22Rv1 (cell line): ENCODE measurements around the gene AURKAIP1.

Source experiments
- ZFX ChIP-seq: fragments of 450-650 bp; IDR thresholded peaks from 2 replicates; pipeline ENCODE4 v1.6.1; 2017; ENCODE audit warnings: antibody characterized with exemption, borderline replicate concordance
- TF ChIP-seq, protein P1 (sequence below): fragments of 450-650 bp; IDR thresholded peaks from 2 replicates; pipeline ENCODE4 v1.5.1; 2017; ENCODE audit warnings: mild to moderate bottlenecking

DNA sequence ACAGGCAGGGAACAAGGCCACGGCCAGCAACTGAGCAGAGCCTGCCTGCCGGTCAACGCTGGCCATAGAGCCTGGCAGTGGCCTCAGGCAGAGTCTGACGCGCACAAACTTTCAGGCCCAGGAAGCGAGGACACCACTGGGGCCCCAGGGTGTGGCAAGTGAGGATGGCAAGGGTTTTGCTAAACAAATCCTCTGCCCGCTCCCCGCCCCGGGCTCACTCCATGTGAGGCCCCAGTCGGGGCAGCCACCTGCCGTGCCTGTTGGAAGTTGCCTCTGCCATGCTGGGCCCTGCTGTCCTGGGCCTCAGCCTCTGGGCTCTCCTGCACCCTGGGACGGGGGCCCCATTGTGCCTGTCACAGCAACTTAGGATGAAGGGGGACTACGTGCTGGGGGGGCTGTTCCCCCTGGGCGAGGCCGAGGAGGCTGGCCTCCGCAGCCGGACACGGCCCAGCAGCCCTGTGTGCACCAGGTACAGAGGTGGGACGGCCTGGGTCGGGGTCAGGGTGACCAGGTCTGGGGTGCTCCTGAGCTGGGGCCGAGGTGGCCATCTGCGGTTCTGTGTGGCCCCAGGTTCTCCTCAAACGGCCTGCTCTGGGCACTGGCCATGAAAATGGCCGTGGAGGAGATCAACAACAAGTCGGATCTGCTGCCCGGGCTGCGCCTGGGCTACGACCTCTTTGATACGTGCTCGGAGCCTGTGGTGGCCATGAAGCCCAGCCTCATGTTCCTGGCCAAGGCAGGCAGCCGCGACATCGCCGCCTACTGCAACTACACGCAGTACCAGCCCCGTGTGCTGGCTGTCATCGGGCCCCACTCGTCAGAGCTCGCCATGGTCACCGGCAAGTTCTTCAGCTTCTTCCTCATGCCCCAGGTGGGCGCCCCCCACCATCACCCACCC is 43.7 kb downstream of the AURKAIP1 start, which contains the start of gene TAS1R3:
- TF ChIP-seq, protein P1, sequence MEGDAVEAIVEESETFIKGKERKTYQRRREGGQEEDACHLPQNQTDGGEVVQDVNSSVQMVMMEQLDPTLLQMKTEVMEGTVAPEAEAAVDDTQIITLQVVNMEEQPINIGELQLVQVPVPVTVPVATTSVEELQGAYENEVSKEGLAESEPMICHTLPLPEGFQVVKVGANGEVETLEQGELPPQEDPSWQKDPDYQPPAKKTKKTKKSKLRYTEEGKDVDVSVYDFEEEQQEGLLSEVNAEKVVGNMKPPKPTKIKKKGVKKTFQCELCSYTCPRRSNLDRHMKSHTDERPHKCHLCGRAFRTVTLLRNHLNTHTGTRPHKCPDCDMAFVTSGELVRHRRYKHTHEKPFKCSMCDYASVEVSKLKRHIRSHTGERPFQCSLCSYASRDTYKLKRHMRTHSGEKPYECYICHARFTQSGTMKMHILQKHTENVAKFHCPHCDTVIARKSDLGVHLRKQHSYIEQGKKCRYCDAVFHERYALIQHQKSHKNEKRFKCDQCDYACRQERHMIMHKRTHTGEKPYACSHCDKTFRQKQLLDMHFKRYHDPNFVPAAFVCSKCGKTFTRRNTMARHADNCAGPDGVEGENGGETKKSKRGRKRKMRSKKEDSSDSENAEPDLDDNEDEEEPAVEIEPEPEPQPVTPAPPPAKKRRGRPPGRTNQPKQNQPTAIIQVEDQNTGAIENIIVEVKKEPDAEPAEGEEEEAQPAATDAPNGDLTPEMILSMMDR: peak; percentile 18; the same call in 1 of the 2 replicates
- TF ChIP-seq ZFX: no peak
